Cardiac fibroblast (primary cell): ENCODE measurements around the gene MBD6.
A peak's percentile ranks its signal among the peaks of the same experiment; 100 is the strongest.
"Not testable (repeated sequence)": the region's sequence is repeated elsewhere in the genome, so short reads cannot be mapped to it uniquely, and the experiment has no call there.

Source experiments
- DNase-seq, 2 donors: peaks; one replicate each; pipeline versions ENCODE4 v3.0.0 to v3.0.0-alpha.2; 2010; ENCODE audit warnings: low read depth in 2 of 2
- H3K4me3 ChIP-seq, 2 donors: replicated peaks in 1 of 2; 1 replicate in 1 of 2; 2 replicates in 1 of 2; pipeline ENCODE4 v1.5.1; 2011; ENCODE audit warnings: low read depth in 2 of 2, low read length in 2 of 2, mild to moderate bottlenecking in 2 of 2, moderate library complexity in 1 of 2
- TF ChIP-seq, protein P1 (sequence below): IDR thresholded peaks from one replicate; pipeline ENCODE4 v1.5.1; 2011; ENCODE audit warnings: low read depth, mild to moderate bottlenecking, low read length, inconsistent platforms

Gene MBD6

GRCh38 chr12:57497223-57498131, 25.1 kb upstream of the MBD6 start:
- no peak for DNase-seq
- no peak overlapping the region for H3K4me3 ChIP-seq
- TF ChIP-seq, protein P1, sequence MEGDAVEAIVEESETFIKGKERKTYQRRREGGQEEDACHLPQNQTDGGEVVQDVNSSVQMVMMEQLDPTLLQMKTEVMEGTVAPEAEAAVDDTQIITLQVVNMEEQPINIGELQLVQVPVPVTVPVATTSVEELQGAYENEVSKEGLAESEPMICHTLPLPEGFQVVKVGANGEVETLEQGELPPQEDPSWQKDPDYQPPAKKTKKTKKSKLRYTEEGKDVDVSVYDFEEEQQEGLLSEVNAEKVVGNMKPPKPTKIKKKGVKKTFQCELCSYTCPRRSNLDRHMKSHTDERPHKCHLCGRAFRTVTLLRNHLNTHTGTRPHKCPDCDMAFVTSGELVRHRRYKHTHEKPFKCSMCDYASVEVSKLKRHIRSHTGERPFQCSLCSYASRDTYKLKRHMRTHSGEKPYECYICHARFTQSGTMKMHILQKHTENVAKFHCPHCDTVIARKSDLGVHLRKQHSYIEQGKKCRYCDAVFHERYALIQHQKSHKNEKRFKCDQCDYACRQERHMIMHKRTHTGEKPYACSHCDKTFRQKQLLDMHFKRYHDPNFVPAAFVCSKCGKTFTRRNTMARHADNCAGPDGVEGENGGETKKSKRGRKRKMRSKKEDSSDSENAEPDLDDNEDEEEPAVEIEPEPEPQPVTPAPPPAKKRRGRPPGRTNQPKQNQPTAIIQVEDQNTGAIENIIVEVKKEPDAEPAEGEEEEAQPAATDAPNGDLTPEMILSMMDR, result no peak

- H3K4me3 ChIP-seq, result no peak overlapping the region
- TF ChIP-seq, protein P1, result peak; percentile 7
- DNase-seq, result no peak
Observed at GRCh38 chr12:57498132-57498502, 24.5 kb upstream of the MBD6 start.

- H3K4me3 ChIP-seq, result no peak overlapping the region
- TF ChIP-seq, protein P1, result no peak
- DNase-seq, result no peak
Observed at GRCh38 chr12:57498571-57498970, 24.1 kb upstream of the MBD6 start.

DNA sequence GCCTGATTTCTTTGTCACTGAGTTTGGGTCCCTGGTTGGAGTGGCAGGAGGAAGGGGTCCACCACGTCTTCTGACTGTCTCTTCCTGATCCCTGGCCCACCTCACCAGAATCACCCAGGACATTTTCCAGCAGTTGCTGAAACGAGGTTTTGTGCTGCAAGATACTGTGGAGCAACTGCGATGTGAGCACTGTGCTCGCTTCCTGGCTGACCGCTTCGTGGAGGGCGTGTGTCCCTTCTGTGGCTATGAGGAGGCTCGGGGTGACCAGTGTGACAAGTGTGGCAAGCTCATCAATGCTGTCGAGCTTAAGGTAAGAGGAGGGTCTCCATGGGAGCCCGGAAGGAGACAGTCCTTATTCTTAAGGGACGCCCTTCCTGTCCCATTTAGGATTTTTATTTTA, 22.4 kb upstream of the MBD6 start:
- no peak for DNase-seq
- TF ChIP-seq, protein P1, result no peak
- H3K4me3 ChIP-seq, result no peak overlapping the region

GRCh38 chr12:57502311-57502969, 20.2 kb upstream of the MBD6 start:
- DNase-seq, H3K4me3 ChIP-seq: not testable (repeated sequence)

GRCh38 chr12:57506541-57506940, 16.1 kb upstream of the MBD6 start:
- not testable (repeated sequence) for DNase-seq, H3K4me3 ChIP-seq

DNA sequence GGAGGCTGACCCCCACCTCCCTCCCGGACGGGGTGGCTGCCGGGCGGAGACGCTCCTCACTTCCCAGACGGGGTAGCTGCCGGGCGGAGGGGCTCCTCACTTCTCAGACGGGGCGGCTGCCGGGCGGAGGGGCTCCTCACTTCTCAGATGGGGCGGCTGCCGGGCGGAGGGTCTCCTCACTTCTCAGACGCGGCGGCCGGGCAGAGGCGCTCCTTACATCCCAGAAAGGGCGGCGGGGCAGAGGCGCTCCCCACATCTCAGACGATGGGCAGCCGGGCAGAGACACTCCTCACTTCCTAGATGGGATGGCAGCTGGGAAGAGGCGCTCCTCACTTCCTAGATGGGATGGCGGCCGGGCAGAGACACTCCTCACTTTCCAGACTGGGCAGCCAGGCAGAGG, 14.8 kb upstream of the MBD6 start:
- DNase-seq, H3K4me3 ChIP-seq: not testable (repeated sequence)

- TF ChIP-seq, protein P1, result no peak
- DNase-seq, result no peak
- H3K4me3 ChIP-seq, result no peak overlapping the region
Observed at GRCh38 chr12:57511161-57511560, 11.5 kb upstream of the MBD6 start.
